Measurements from ENCODE around the gene TRIP4.
"Not testable (repeated sequence)": the region's sequence is repeated elsewhere in the genome, so short reads cannot be mapped to it uniquely, and the experiment has no call there.

The TRIP4 gene

GRCh38 chr15:64383760-64384159 is 3.9 kb upstream of the TRIP4 start:
- DNase-seq = no peak

GRCh38 chr15:64386291-64386690 is 1.3 kb upstream of the TRIP4 start:
- no peak for DNase-seq

- DNase-seq = no peak
Measured at GRCh38 chr15:64389036-64389435, 1.4 kb downstream of the TRIP4 start.

- not testable (repeated sequence) for DNase-seq
Measured at GRCh38 chr15:64392471-64392870, 4.8 kb downstream of the TRIP4 start.

- no peak for DNase-seq
Measured at GRCh38 chr15:64396789-64397188, 9.2 kb downstream of the TRIP4 start.

GRCh38 chr15:64398575-64398974 is 10.9 kb downstream of the TRIP4 start:
- no peak for DNase-seq

GRCh38 chr15:64400583-64400982 is 12.9 kb downstream of the TRIP4 start:
- DNase-seq = no peak

GRCh38 chr15:64412216-64412615 is 24.6 kb downstream of the TRIP4 start:
- no peak for DNase-seq

GRCh38 chr15:64422697-64423096 is 35.1 kb downstream of the TRIP4 start:
- no peak for DNase-seq

GRCh38 chr15:64423970-64424369 is 36.3 kb downstream of the TRIP4 start:
- no peak for DNase-seq

GRCh38 chr15:64425221-64425620 is 37.6 kb downstream of the TRIP4 start:
- no peak for DNase-seq

GRCh38 chr15:64426845-64427465 is 39.3 kb downstream of the TRIP4 start:
- no peak for DNase-seq

GRCh38 chr15:64429448-64429847 is 41.8 kb downstream of the TRIP4 start:
- DNase-seq = no peak

GRCh38 chr15:64430000-64430735 is 42.5 kb downstream of the TRIP4 start:
- DNase-seq = peak; percentile 50

GRCh38 chr15:64437982-64438381 is 50.3 kb downstream of the TRIP4 start:
- DNase-seq = no peak

GRCh38 chr15:64438653-64439447 is 51.2 kb downstream of the TRIP4 start:
- DNase-seq = peak; percentile 35

GRCh38 chr15:64441852-64442251 is 54.2 kb downstream of the TRIP4 start:
- no peak for DNase-seq

- DNase-seq = no peak
Measured at GRCh38 chr15:64443016-64443415, 55.4 kb downstream of the TRIP4 start.

GRCh38 chr15:64443747-64444621 is 56.3 kb downstream of the TRIP4 start:
- DNase-seq = no peak

GRCh38 chr15:64444836-64445235 is 57.2 kb downstream of the TRIP4 start:
- DNase-seq = no peak

- DNase-seq = peak; percentile 25
Measured at GRCh38 chr15:64447536-64448315, 60.1 kb downstream of the TRIP4 start.

Data from GDM1 (cell line).